WTC11 (cell line): ENCODE measurements around the gene ELP4. TPM values are rescaled to one million over a fixed set of nuclear protein-coding genes. Genes with fewer than 3 reads are reported as not detected.

Experiments
- ATAC-seq: fragments of 200-7000 bp; cut with Tn5 transposase; 2 replicates; pipeline ENCODE4 v1.10.0; 2021; ENCODE audit warnings: mild to moderate bottlenecking, moderate library complexity
- CTCF ChIA-PET: fragments of 300-600 bp; sonication (Branson Sonifier 250); formaldehyde crosslinking; loops from one replicate; lab custom pipeline; 2021; ENCODE audit warnings: antibody characterized with exemption; lab: Charles Lee
- POLR2A ChIA-PET: fragments of 350-600 bp; sonication (Branson Sonifier 250); formaldehyde crosslinking; loops from one replicate; lab custom pipeline; 2021; ENCODE audit warnings: antibody characterized with exemption; lab: Charles Lee
- DNase-seq: peaks from one replicate; pipeline ENCODE4 v3.0.0; 2021; ENCODE audit warnings: low spot score
- H3K27ac Mint-ChIP-seq: 2 replicates; pipeline ENCODE4 v1.8.0; 2021; ENCODE audit warnings: mixed read lengths
- H3K27me3 Mint-ChIP-seq: 2 replicates; pipeline ENCODE4 v1.8.0; 2021; ENCODE audit warnings: low read depth, mild to moderate bottlenecking, moderate library complexity, mixed read lengths
- H3K36me3 Mint-ChIP-seq: 2 replicates; pipeline ENCODE4 v1.8.0; 2021; ENCODE audit warnings: mixed read lengths
- H3K4me1 Mint-ChIP-seq: 2 replicates; pipeline ENCODE4 v1.8.0; 2022; ENCODE audit warnings: mixed read lengths
- H3K4me3 Mint-ChIP-seq: 2 replicates; pipeline ENCODE4 v1.8.0; 2021; ENCODE audit warnings: mild to moderate bottlenecking, moderate library complexity, mixed read lengths
- H3K9me3 Mint-ChIP-seq: 2 replicates; pipeline ENCODE4 v1.8.0; 2021; ENCODE audit warnings: mixed read lengths
- ATF3 ChIP-seq: sonication (generic); formaldehyde crosslinking; conservative IDR thresholded peaks from 2 replicates; pipeline ENCODE4 v1.8.1; 2022; ENCODE audit warnings: mild to moderate bottlenecking, missing genetic modification reagents
- ATF6 ChIP-seq: sonication (generic); formaldehyde crosslinking; IDR thresholded peaks from 2 replicates; pipeline ENCODE4 v1.8.1; 2023; ENCODE audit warnings: mild to moderate bottlenecking, missing genetic modification reagents
- CREM ChIP-seq: sonication (generic); formaldehyde crosslinking; IDR thresholded peaks from 2 replicates; pipeline ENCODE4 v1.8.1; 2022; ENCODE audit warnings: mild to moderate bottlenecking, missing genetic modification reagents, moderate library complexity
- EMX1 ChIP-seq: fragments of 250-450 bp; sonication (Bioruptor Pico); IDR thresholded peaks from 2 replicates; pipeline ENCODE4 v1.8.0; 2021; ENCODE audit warnings: mild to moderate bottlenecking
- ESRRA ChIP-seq: sonication (generic); formaldehyde crosslinking; IDR thresholded peaks from 2 replicates; pipeline ENCODE4 v1.8.1; 2022; ENCODE audit warnings: mild to moderate bottlenecking, missing genetic modification reagents, borderline replicate concordance
- FOXK1 ChIP-seq: sonication (generic); formaldehyde crosslinking; IDR thresholded peaks from 2 replicates; pipeline ENCODE4 v1.8.0; 2022; ENCODE audit warnings: mild to moderate bottlenecking, moderate library complexity, missing genetic modification reagents
- NFYB ChIP-seq: sonication (generic); formaldehyde crosslinking; conservative IDR thresholded peaks from 2 replicates; pipeline ENCODE4 v1.8.0; 2022; ENCODE audit warnings: low read depth, missing genetic modification reagents
- NR1H2 ChIP-seq: sonication (generic); formaldehyde crosslinking; IDR thresholded peaks from 2 replicates; pipeline ENCODE4 v1.9.0; 2021; ENCODE audit warnings: mild to moderate bottlenecking, moderate library complexity, missing genetic modification reagents
- OVOL2 ChIP-seq: fragments of 250-450 bp; sonication (Bioruptor Pico); IDR thresholded peaks from 2 replicates; pipeline ENCODE4 v1.9.0; 2021; ENCODE audit warnings: mild to moderate bottlenecking, borderline replicate concordance
- RELA ChIP-seq: sonication (generic); formaldehyde crosslinking; IDR thresholded peaks from 2 replicates; pipeline ENCODE4 v1.8.1; 2022; ENCODE audit warnings: missing genetic modification reagents, mild to moderate bottlenecking, borderline replicate concordance
- TCF7 ChIP-seq: sonication (generic); formaldehyde crosslinking; IDR thresholded peaks from 2 replicates; pipeline ENCODE4 v1.8.0; 2022; ENCODE audit warnings: mild to moderate bottlenecking, low read depth, missing genetic modification reagents, moderate library complexity
- TP53 ChIP-seq: sonication (generic); formaldehyde crosslinking; IDR thresholded peaks from 2 replicates; pipeline ENCODE4 v1.8.1; 2023; ENCODE audit warnings: mild to moderate bottlenecking, missing genetic modification reagents
- ZNF121 ChIP-seq: sonication (generic); formaldehyde crosslinking; IDR thresholded peaks from 2 replicates; pipeline ENCODE4 v1.8.0; 2023; ENCODE audit warnings: missing genetic modification reagents
- ZNF263 ChIP-seq: sonication (generic); formaldehyde crosslinking; IDR thresholded peaks from 2 replicates; pipeline ENCODE4 v1.8.1; 2022; ENCODE audit warnings: low read depth, mild to moderate bottlenecking, moderate library complexity, missing genetic modification reagents
- total RNA-seq: library from RNA; stranded (reverse); gene quantifications from 3 replicates; pipeline ENCODE4 v1.2.3, GENCODE V29; 2021
- TF ChIP-seq, protein P1 (sequence below): sonication (generic); formaldehyde crosslinking; IDR thresholded peaks from 2 replicates; pipeline ENCODE4 v1.8.0; 2022; ENCODE audit warnings: mild to moderate bottlenecking, missing genetic modification reagents
- TF ChIP-seq, protein P2 (sequence below): sonication (generic); formaldehyde crosslinking; IDR thresholded peaks from 2 replicates; pipeline ENCODE4 v1.8.1; 2022; ENCODE audit warnings: mild to moderate bottlenecking, moderate library complexity, missing genetic modification reagents
- TF ChIP-seq, protein P3 (sequence below): sonication (generic); formaldehyde crosslinking; IDR thresholded peaks from 2 replicates; pipeline ENCODE4 v1.8.0; 2023; ENCODE audit warnings: missing genetic modification reagents
- TF ChIP-seq, protein P4 (sequence below): fragments of 250-450 bp; sonication (Bioruptor Pico); IDR thresholded peaks from 2 replicates; pipeline ENCODE4 v1.9.0; 2021; ENCODE audit warnings: mild to moderate bottlenecking
- TF ChIP-seq, protein P5 (sequence below): sonication (generic); formaldehyde crosslinking; IDR thresholded peaks from 2 replicates; pipeline ENCODE4 v1.8.1; 2022; ENCODE audit warnings: missing genetic modification reagents, borderline replicate concordance
- TF ChIP-seq, protein P6 (sequence below): sonication (generic); formaldehyde crosslinking; IDR thresholded peaks from 2 replicates; pipeline ENCODE4 v1.8.0; 2023; ENCODE audit warnings: missing genetic modification reagents, mild to moderate bottlenecking, borderline replicate concordance
- TF ChIP-seq, protein P7 (sequence below): sonication (generic); formaldehyde crosslinking; IDR thresholded peaks from 2 replicates; pipeline ENCODE4 v1.8.1; 2023; ENCODE audit warnings: mild to moderate bottlenecking, missing genetic modification reagents, moderate library complexity

The ELP4 gene
- total RNA-seq, 1 experiment from 2014 or later, result 14.6 TPM

GRCh38 chr11:31598454-31598853, 88.9 kb downstream of the ELP4 start:
- peaks cover 21% of the 10 kb centered on the region for H3K9me3 Mint-ChIP-seq
- H3K36me3 Mint-ChIP-seq, result peaks cover 22% of the 10 kb centered on the region
- H3K4me3 Mint-ChIP-seq, result no peak overlapping the region
- peaks cover 18% of the 10 kb centered on the region for H3K4me1 Mint-ChIP-seq
- H3K27ac Mint-ChIP-seq, result no peak overlapping the region
- ChIA-PET CTCF (no interaction called here), POLR2A (no interaction called here)
- no peaks in the 10 kb centered on the region for H3K27me3 Mint-ChIP-seq
- no peak for ATAC-seq
- DNase-seq, result no peak
- TF ChIP-seq NFYB (CRISPR knock-in tag) (no peak), ZNF121 (CRISPR knock-in tag) (peak; percentile 88)

- ATAC-seq, result peak; percentile 76
- H3K9me3 Mint-ChIP-seq, result peaks cover 21% of the 10 kb centered on the region
- peaks cover 22% of the 10 kb centered on the region for H3K36me3 Mint-ChIP-seq
- CTCF ChIA-PET, result interaction anchor here (1.1 kb wide), 1 partner anchor 40 kb away, joined by 4 read pairs; no protein-coding TSS in a partner anchor
- POLR2A ChIA-PET, result no interaction called here
- H3K27me3 Mint-ChIP-seq, result no peaks in the 10 kb centered on the region
- no peak for DNase-seq
- peaks cover 20% of the 10 kb centered on the region for H3K4me1 Mint-ChIP-seq
- peak overlapping the region; percentile 88; the same call in 1 of the 2 replicates for H3K27ac Mint-ChIP-seq
- H3K4me3 Mint-ChIP-seq, result peak overlapping the region; percentile 3; the same call in 1 of the 2 replicates
- TF ChIP-seq, protein P1, sequence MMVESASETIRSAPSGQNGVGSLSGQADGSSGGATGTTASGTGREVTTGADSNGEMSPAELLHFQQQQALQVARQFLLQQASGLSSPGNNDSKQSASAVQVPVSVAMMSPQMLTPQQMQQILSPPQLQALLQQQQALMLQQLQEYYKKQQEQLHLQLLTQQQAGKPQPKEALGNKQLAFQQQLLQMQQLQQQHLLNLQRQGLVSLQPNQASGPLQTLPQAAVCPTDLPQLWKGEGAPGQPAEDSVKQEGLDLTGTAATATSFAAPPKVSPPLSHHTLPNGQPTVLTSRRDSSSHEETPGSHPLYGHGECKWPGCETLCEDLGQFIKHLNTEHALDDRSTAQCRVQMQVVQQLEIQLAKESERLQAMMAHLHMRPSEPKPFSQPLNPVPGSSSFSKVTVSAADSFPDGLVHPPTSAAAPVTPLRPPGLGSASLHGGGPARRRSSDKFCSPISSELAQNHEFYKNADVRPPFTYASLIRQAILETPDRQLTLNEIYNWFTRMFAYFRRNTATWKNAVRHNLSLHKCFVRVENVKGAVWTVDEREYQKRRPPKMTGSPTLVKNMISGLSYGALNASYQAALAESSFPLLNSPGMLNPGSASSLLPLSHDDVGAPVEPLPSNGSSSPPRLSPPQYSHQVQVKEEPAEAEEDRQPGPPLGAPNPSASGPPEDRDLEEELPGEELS (CRISPR knock-in tag), result no peak
- TF ChIP-seq, protein P2, sequence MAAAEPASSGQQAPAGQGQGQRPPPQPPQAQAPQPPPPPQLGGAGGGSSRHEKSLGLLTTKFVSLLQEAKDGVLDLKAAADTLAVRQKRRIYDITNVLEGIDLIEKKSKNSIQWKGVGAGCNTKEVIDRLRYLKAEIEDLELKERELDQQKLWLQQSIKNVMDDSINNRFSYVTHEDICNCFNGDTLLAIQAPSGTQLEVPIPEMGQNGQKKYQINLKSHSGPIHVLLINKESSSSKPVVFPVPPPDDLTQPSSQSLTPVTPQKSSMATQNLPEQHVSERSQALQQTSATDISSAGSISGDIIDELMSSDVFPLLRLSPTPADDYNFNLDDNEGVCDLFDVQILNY (CRISPR knock-in tag), result no peak
- TF ChIP-seq RELA (CRISPR knock-in tag) (no peak), ZNF263 (CRISPR knock-in tag) (no peak), ATF3 (CRISPR knock-in tag) (no peak), ATF6 (no peak), TP53 (CRISPR knock-in tag) (no peak), OVOL2 (no peak), FOXK1 (CRISPR knock-in tag) (no peak), EMX1 (CRISPR knock-in tag) (no peak), NR1H2 (no peak), CREM (CRISPR knock-in tag) (no peak), TCF7 (CRISPR knock-in tag) (no peak), ESRRA (CRISPR knock-in tag) (no peak)
- TF ChIP-seq, protein P3, sequence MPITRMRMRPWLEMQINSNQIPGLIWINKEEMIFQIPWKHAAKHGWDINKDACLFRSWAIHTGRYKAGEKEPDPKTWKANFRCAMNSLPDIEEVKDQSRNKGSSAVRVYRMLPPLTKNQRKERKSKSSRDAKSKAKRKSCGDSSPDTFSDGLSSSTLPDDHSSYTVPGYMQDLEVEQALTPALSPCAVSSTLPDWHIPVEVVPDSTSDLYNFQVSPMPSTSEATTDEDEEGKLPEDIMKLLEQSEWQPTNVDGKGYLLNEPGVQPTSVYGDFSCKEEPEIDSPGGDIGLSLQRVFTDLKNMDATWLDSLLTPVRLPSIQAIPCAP, result no peak
- TF ChIP-seq, protein P4, sequence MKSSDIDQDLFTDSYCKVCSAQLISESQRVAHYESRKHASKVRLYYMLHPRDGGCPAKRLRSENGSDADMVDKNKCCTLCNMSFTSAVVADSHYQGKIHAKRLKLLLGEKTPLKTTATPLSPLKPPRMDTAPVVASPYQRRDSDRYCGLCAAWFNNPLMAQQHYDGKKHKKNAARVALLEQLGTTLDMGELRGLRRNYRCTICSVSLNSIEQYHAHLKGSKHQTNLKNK (CRISPR knock-in tag), result no peak
- TF ChIP-seq, protein P5, sequence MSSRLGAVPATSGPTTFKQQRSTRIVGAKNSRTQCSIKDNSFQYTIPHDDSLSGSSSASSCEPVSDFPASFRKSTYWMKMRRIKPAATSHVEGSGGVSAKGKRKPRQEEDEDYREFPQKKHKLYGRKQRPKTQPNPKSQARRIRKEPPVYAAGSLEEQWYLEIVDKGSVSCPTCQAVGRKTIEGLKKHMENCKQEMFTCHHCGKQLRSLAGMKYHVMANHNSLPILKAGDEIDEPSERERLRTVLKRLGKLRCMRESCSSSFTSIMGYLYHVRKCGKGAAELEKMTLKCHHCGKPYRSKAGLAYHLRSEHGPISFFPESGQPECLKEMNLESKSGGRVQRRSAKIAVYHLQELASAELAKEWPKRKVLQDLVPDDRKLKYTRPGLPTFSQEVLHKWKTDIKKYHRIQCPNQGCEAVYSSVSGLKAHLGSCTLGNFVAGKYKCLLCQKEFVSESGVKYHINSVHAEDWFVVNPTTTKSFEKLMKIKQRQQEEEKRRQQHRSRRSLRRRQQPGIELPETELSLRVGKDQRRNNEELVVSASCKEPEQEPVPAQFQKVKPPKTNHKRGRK, result no peak
- TF ChIP-seq, protein P6, sequence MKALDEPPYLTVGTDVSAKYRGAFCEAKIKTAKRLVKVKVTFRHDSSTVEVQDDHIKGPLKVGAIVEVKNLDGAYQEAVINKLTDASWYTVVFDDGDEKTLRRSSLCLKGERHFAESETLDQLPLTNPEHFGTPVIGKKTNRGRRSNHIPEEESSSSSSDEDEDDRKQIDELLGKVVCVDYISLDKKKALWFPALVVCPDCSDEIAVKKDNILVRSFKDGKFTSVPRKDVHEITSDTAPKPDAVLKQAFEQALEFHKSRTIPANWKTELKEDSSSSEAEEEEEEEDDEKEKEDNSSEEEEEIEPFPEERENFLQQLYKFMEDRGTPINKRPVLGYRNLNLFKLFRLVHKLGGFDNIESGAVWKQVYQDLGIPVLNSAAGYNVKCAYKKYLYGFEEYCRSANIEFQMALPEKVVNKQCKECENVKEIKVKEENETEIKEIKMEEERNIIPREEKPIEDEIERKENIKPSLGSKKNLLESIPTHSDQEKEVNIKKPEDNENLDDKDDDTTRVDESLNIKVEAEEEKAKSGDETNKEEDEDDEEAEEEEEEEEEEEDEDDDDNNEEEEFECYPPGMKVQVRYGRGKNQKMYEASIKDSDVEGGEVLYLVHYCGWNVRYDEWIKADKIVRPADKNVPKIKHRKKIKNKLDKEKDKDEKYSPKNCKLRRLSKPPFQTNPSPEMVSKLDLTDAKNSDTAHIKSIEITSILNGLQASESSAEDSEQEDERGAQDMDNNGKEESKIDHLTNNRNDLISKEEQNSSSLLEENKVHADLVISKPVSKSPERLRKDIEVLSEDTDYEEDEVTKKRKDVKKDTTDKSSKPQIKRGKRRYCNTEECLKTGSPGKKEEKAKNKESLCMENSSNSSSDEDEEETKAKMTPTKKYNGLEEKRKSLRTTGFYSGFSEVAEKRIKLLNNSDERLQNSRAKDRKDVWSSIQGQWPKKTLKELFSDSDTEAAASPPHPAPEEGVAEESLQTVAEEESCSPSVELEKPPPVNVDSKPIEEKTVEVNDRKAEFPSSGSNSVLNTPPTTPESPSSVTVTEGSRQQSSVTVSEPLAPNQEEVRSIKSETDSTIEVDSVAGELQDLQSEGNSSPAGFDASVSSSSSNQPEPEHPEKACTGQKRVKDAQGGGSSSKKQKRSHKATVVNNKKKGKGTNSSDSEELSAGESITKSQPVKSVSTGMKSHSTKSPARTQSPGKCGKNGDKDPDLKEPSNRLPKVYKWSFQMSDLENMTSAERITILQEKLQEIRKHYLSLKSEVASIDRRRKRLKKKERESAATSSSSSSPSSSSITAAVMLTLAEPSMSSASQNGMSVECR (CRISPR knock-in tag), result no peak
- TF ChIP-seq, protein P7, sequence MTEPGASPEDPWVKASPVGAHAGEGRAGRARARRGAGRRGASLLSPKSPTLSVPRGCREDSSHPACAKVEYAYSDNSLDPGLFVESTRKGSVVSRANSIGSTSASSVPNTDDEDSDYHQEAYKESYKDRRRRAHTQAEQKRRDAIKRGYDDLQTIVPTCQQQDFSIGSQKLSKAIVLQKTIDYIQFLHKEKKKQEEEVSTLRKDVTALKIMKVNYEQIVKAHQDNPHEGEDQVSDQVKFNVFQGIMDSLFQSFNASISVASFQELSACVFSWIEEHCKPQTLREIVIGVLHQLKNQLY (CRISPR knock-in tag), result no peak
Observed at GRCh38 chr11:31601635-31602282, 92.2 kb downstream of the ELP4 start.
